ENCODE measurements around the gene IL5. TPM values are rescaled to one million over a fixed set of nuclear protein-coding genes. Genes with fewer than 3 reads are reported as not detected.

The IL5 gene
- total RNA-seq, 1 donor from 2014 or later = not detected

DNA sequence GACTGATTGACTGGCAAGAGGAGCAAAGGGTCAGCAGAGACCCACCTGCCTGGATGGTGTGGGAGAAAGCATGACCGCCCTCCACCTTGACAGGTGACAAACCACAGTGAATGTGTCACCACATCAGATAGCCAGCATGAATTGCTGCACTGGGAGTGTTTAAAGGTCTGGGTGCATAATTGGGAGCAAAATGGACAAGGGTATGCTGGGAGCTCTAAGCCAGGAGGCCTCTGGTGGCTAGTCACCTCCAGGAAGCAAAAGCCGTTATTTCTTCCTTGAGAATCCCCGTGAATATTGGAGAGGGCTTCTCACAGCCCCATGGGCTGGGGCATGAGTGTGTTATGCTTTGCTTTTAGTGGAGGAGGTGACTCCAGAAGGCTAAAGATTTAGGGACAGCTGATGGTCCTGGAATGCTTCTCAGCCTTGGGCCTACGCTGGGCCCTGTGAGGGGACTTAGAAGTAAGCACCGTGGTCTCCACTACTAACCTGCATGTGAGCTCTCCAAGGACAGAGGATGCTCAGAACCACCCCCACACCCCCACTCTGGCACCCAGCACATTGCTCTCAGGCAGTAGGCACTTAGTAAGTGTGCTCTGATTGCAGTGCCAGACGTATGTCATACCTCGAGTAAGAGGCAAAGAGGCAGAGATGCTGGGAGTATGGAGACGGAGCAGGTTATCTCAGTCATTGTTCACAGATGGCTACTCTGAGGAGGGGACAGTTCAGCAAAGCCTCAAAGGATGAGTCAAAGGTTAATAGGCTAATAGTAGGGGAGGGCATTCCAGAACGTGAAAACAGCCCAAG, 43.7 kb downstream of the IL5 start:
- H3K27ac ChIP-seq (replicated peaks) = peak overlapping the region; percentile 99
- no peak overlapping the region for H3K4me3 ChIP-seq
- H3K4me1 ChIP-seq = peaks cover 75% of the 10 kb centered on the region
- TF ChIP-seq, protein P1, sequence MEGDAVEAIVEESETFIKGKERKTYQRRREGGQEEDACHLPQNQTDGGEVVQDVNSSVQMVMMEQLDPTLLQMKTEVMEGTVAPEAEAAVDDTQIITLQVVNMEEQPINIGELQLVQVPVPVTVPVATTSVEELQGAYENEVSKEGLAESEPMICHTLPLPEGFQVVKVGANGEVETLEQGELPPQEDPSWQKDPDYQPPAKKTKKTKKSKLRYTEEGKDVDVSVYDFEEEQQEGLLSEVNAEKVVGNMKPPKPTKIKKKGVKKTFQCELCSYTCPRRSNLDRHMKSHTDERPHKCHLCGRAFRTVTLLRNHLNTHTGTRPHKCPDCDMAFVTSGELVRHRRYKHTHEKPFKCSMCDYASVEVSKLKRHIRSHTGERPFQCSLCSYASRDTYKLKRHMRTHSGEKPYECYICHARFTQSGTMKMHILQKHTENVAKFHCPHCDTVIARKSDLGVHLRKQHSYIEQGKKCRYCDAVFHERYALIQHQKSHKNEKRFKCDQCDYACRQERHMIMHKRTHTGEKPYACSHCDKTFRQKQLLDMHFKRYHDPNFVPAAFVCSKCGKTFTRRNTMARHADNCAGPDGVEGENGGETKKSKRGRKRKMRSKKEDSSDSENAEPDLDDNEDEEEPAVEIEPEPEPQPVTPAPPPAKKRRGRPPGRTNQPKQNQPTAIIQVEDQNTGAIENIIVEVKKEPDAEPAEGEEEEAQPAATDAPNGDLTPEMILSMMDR (IDR thresholded peaks at IDR 0.05; ENCODE audit: borderline replicate concordance) = no peak
- DNase-seq = peak; percentile 7
- H3K9me3 ChIP-seq (replicated peaks) = no peaks in the 10 kb centered on the region
- H3K36me3 ChIP-seq = no peaks in the 10 kb centered on the region
- intact Hi-C loops (cut with micrococcal nuclease) = loop anchor here (2.0 kb wide), 1 partner anchor 113 kb away; no protein-coding TSS in a partner anchor
- no peaks in the 10 kb centered on the region for H3K27me3 ChIP-seq (ENCODE audit: low read depth)

DNA sequence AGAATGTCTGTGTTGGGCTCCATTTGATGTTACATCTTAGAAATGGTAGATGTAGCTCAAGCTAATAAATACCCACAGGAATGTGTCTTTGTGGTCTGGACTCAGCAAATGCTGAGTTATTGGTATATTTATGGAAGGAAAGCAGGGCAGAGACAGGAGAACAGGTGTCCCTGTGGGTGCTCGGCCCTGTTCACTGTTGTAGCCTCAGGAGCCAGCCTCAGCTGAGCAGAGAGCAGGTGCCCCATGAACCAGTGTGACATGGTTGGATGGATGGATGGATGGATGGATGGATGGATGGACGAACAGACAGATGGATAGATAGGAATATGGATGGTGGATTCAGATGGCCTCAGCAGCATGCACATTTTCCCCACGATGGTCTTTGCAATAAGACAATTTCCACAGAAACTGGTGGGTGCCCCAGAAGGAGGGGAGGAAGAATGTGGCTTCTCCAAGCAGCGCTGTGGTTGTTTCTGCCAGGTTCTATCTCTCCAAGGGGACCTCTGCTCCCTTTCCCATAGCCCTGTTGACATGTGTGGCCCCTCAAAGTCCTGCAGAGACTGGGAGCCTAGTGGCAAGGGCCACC, 44.5 kb downstream of the IL5 start:
- Histone ChIP-seq H3K4me1 (peaks cover 80% of the 10 kb centered on the region), H3K27ac (replicated peaks) (peak overlapping the region; percentile 99), H3K27me3 (ENCODE audit: low read depth) (no peaks in the 10 kb centered on the region), H3K36me3 (no peaks in the 10 kb centered on the region), H3K9me3 (replicated peaks) (no peaks in the 10 kb centered on the region), H3K4me3 (no peak overlapping the region)
- TF ChIP-seq, protein P1 (IDR thresholded peaks at IDR 0.05; ENCODE audit: borderline replicate concordance) = no peak
- intact Hi-C loops (cut with micrococcal nuclease) = no loop called here
- no peak for DNase-seq

DNA sequence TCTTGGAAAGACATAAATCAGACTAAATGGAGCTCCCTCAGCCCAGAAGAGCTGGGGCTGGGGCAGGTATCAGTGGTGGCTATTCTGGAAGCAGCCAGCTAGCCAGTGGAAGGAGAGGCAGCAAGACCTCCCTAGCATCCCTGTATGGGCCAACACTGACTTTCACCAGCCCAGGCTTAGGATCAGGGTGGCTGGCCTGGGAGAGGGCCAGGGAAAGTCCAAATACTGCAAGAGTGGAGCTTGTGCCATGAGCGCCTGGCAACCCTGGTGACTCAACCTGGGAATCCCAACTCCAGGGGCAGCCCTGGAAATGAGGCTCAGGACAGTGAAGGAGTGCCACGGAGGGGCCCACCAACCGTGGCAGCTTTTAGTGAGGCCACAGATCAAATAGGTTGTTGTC, 45.2 kb downstream of the IL5 start:
- intact Hi-C loops (cut with micrococcal nuclease) = no loop called here
- peak; percentile 24 for DNase-seq
- peak overlapping the region; percentile 99 for H3K27ac ChIP-seq (replicated peaks)

DNA sequence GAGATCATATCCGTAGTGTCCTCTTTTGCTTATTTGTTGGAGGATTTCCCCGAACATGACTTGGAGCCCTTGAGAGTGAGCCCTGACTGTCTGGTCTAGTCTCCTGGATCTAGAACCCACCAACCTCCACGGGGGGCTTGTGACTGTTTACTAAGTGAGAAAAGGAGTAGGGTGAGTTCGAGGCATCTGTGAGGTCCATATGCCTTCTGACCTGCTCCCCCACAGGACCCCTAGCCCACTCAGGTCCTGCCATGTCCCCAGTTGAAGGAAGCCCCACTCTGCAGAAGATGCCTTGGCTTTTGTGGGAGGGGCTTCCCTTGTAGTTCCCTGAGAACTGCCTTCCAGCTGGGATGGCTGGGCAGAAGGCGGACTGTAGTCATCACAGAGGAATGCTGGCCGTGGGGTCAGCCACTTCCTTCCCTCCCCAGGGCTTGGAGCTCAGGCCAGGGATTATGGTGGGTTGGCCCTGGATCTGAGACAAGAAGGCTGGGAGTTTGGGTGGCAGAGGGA, 45.8 kb downstream of the IL5 start:
- Histone ChIP-seq H3K36me3 (no peaks in the 10 kb centered on the region), H3K27ac (replicated peaks) (peak overlapping the region; percentile 99), H3K9me3 (replicated peaks) (no peaks in the 10 kb centered on the region), H3K4me3 (peak overlapping the region; percentile 77), H3K27me3 (ENCODE audit: low read depth) (no peaks in the 10 kb centered on the region), H3K4me1 (peaks cover 68% of the 10 kb centered on the region)
- intact Hi-C loops (cut with micrococcal nuclease) = no loop called here
- DNase-seq = peak; percentile 71
- TF ChIP-seq, protein P1 (IDR thresholded peaks at IDR 0.05; ENCODE audit: borderline replicate concordance) = no peak

More for the DNA sequence above, 45.2 kb downstream of the IL5 start:
- no peaks in the 10 kb centered on the region for H3K27me3 ChIP-seq (ENCODE audit: low read depth)
- no peaks in the 10 kb centered on the region for H3K9me3 ChIP-seq (replicated peaks)
- no peaks in the 10 kb centered on the region for H3K36me3 ChIP-seq
- TF ChIP-seq, protein P1 (IDR thresholded peaks at IDR 0.05; ENCODE audit: borderline replicate concordance) = no peak
- no peak overlapping the region for H3K4me3 ChIP-seq
- peaks cover 74% of the 10 kb centered on the region for H3K4me1 ChIP-seq

DNA sequence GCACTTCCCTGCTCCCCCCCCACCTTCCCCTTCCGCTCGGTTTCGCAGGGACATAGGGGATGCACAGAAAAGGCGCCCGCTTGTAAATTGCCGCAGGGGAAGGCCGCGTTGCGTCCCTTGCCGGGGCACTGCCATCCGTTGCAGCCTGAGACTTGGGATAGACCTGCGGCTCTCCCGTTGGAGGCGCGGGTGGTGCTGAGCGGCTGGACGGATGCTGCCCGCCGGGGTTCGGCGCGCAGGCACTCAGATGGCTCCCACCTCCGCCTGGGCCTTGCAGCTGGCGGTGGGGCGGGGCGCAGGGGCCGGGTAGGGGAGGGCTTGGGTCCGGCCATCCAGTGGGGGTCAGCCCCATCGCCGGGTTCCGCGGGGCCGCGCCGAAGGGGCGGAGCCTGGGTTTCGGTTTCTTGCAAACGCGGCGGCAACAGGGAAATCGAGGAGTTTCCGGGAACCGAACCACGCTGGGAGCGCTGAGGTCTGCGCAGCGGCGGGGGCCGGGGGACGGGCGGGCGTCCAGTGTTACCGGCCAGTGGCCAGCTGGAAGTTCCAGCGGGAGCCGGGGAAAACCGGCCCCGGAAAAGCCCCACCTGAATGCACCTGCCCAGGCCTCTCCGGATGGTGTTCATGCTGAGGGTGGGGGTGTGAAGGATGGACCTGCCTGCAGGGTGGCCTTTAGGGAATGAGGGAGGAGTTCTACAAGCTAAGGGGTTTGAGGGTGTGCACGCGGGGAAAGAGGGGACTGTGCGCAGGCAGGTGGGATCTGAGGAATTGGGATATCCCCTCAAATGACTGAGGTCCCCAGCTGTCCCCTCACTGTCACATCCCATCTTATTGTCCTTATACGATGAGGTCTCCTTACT, 46.5 kb downstream of the IL5 start:
- Histone ChIP-seq H3K36me3 (no peaks in the 10 kb centered on the region), H3K4me1 (peaks cover 67% of the 10 kb centered on the region), H3K27ac (replicated peaks) (peak overlapping the region; percentile 99), H3K4me3 (peak overlapping the region; percentile 77), H3K27me3 (ENCODE audit: low read depth) (no peaks in the 10 kb centered on the region), H3K9me3 (replicated peaks) (no peaks in the 10 kb centered on the region)
- DNase-seq = peak; percentile 93
- TF ChIP-seq, protein P1 (IDR thresholded peaks at IDR 0.05; ENCODE audit: borderline replicate concordance) = no peak
- intact Hi-C loops (cut with micrococcal nuclease) = no loop called here

All from left ventricle myocardium inferior (tissue), 1 donor.